ENCODE data around the gene NLGN4Y.

DNA sequence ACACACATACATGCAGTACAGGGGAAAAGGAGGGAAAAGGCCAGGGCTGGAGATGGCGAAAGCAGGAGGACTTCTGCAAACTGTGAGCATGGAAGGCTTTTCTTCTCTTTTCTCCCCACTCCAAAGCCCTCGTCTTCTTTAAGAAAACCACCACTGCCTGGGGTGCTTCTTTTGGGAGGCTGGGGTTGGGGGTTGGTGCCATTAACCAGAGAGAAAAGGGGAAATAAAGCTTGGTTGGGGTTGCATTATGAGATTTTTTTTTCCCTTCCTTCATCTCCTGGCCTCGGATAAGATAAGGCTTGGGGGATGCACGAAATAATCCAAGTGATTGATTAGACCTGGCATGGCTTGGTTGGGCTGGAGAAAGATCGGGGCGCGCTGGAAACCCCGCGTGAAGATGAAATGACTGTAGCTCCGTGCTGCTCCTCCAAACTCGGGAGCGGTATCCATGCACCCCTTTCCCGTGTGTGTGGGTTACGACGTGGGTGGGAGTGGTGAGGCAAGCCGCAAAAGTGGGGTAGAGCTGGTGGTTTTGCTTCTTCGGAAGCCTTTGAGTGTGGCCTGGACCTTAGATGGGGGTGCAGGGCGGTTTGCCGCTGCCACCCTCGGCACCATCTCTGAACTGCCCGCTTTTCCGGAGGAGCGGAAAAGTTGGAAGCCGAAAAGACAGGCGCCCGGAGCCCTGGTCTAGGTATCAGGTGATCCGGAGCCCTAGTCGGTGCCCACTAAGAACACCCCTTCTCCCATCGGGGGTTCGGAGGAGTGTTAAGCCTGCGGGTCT is 648 bp upstream of the NLGN4Y start:
- TF ChIP-seq, protein P1, sequence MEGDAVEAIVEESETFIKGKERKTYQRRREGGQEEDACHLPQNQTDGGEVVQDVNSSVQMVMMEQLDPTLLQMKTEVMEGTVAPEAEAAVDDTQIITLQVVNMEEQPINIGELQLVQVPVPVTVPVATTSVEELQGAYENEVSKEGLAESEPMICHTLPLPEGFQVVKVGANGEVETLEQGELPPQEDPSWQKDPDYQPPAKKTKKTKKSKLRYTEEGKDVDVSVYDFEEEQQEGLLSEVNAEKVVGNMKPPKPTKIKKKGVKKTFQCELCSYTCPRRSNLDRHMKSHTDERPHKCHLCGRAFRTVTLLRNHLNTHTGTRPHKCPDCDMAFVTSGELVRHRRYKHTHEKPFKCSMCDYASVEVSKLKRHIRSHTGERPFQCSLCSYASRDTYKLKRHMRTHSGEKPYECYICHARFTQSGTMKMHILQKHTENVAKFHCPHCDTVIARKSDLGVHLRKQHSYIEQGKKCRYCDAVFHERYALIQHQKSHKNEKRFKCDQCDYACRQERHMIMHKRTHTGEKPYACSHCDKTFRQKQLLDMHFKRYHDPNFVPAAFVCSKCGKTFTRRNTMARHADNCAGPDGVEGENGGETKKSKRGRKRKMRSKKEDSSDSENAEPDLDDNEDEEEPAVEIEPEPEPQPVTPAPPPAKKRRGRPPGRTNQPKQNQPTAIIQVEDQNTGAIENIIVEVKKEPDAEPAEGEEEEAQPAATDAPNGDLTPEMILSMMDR (IDR thresholded peaks at IDR 0.05), result no peak
- no peak for TF ChIP-seq POLR2A (IDR thresholded peaks at IDR 0.05)
